ENCODE results near the gene MYH9. TPM values are rescaled to one million over a fixed set of nuclear protein-coding genes. Genes with fewer than 3 reads are reported as not detected.
"Not testable (repeated sequence)": the region's sequence is repeated elsewhere in the genome, so short reads cannot be mapped to it uniquely, and the experiment has no call there.

Gene MYH9
- total RNA-seq, 1 donor from 2014 or later = 2,110 TPM

DNA sequence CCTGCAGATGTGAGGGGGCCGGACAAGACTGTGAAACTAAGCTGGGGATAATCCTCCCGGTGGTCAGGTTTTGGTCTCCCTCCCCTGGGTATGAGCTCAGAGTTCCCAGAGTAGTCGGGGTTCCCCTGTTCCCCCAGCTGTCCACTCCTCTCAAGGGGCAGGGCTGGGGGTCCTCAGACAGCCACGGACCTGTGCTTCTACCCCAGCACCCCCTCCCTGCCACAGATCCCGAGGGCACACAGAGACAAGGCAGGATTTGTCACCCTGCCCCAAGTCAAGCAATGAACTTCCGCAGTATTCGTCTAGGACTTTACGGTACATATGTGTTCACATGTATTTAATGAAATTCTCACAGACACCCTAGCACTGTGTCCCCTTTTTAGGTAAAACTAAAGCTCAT lies 89.6 kb downstream of the MYH9 start:
- no peak for DNase-seq (ENCODE audit: extremely low read depth, low read depth, low spot score)

DNA sequence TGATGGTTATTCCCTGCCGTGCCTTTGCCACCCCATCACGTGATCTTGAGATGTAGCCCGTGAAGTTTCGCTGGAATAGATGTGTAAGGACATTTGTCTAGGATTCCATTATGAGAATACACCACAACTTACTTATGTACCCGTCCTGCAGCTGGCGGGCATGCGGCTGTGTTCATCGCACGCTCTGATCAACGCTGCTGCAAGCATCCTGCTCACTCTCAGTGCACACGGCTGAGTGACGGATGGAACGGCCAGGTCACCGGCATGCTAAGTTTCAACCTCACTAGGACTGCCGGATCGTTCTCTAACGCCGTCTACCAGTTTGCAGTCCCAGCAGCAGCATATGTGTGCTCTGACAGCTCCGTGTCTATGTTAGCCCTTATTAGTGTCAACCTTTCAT lies 90.2 kb downstream of the MYH9 start:
- no peak for DNase-seq (ENCODE audit: extremely low read depth, low read depth, low spot score)

DNA sequence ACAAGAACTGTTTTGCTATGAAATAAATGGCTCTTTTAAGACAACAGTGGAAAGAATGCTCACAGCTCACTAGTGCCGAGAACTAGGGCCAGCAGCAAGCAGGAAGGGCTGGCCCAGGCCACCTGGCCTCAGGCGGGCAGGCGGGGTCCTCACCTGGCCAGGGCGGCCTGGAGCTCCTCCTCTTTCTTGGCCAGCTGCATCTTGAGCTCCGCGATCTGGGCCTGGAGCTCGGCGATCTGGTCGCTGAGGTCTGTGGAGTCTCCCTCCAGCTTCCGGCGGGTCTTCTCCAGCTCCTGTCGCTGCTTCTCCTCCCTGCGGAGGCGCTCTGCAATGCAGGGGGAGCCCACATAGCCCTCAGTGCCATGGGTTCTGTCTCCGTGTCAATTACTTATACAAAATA lies 91.1 kb downstream of the MYH9 start:
- no peak for DNase-seq (ENCODE audit: extremely low read depth, low read depth, low spot score)

DNA sequence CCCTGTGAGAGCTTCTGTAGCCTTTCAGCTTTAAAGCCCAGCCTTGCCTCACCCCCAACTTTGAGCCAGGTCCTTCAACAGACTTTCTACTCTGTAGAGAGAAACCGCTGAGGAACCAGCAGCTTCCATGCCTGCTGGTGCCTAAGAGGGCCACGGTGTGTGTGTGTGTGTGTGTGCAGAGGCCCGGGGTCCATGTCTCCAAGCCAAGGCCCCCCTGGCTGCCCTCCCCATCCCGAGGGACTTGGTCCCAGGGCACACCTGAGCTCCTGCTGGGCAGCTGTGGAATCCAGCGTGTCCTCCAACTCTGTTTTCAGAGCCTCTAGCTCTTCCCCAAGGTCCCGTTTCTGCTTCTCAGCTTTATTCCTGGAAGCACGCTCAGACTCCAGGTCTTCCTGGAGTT lies 92.5 kb downstream of the MYH9 start:
- DNase-seq (ENCODE audit: extremely low read depth, low read depth, low spot score) = no peak

DNA sequence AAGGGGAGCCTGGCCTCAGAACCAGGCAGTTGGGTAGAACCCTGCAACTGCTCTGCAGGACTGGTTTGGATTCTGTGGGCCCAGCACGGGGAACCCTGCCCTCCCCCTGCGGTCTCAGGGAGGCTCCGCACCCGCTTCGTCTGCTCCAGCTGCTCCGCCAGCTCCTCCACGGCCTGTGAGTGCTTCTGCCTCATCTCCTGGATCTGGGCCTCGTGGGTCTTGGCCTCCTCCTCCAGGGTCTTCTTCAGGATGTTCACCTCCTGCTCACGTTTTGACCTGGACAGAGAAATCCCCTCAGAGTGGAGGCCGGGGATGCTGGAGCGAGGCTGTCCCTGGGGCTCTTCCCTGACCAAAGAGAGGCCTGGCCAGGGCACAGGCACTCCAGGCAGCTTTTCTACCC lies 93.0 kb downstream of the MYH9 start:
- DNase-seq (ENCODE audit: extremely low read depth, low read depth, low spot score) = no peak

DNA sequence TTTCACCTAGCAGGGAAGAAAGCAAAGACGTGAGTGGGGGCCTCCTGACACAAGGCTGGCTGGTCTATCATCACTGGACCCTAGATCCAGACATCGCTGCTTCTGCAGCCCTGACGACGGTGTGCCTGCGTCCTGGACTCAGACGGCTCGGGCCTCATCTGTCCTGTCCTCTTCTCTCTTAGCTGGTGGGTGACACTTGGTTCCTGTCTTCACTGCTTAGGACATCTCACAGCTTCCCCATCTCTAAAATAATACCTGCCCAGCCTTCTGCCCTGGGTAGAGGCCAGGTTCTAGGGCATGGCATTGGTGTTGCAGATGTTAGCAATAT lies 93.5 kb downstream of the MYH9 start:
- DNase-seq (ENCODE audit: extremely low read depth, low read depth, low spot score) = no peak

DNA sequence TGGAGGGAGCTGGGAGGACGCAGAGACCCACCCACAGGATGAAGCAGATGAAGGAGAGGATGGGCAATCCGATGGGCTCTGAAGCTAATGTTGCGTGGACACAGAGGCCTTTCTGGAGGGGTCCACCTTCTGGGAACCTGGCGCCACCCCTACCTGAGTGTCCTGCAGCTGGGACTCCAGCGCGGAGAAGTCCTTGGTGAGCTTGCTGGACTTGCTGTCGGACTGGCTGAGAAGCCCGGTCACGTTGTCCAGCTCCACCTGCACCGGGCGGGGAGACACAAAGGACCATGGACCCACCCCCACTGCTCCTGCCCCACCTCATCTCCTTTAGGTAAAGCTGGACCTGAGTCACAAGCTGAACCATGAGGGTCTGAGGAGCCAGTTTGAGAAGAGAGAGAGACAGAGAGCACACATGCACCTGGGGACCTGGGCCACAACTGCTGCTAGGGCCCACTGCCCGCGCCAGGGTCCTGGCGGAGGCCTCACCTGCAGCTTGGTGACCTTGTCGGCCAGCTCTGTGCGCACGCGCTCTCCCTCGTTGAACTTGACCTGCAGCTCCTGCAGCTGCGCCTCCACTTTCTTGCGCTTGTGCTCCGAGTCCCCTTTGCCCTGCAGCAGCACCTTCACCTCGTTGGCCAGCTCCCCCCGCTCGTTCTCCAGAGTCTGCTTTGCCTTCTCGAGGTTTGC lies 94.0 kb downstream of the MYH9 start:
- DNase-seq (ENCODE audit: extremely low read depth, low read depth, low spot score) = no peak

DNA sequence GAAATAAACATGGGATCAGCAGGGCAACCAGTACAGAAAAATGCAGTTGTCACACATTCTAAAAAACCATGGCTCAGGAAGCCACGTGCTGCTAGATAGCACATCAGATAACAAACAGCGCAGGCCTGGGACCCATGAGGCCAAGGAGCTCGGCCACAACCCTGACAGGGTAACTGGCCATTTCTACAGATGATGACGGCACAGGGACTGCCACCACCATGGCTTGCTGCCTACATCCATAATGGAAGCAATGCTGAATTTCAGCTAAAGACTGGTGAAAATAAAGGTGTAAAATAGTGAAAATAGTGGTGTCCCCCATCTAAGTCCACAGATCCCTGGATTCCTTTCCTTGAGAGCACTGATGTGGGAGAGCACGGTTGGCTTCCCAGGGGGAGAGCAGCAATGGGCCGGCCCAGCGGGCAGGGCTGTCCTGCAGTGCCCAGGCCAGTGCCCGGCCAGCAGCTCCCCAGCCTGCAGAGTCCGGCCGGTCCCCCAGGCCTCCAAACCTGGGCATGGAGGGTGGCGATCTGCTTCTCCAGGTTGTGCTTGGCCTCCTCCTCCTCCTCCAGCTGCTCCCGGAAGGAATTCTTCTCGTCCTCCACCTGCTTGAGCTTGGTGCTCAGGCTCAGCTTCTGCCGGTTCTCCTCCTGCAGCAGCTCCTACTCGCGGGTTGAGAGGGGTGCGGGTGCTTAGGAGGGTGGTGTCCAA lies 94.8 kb downstream of the MYH9 start:
- no peak for DNase-seq (ENCODE audit: extremely low read depth, low read depth, low spot score)

DNA sequence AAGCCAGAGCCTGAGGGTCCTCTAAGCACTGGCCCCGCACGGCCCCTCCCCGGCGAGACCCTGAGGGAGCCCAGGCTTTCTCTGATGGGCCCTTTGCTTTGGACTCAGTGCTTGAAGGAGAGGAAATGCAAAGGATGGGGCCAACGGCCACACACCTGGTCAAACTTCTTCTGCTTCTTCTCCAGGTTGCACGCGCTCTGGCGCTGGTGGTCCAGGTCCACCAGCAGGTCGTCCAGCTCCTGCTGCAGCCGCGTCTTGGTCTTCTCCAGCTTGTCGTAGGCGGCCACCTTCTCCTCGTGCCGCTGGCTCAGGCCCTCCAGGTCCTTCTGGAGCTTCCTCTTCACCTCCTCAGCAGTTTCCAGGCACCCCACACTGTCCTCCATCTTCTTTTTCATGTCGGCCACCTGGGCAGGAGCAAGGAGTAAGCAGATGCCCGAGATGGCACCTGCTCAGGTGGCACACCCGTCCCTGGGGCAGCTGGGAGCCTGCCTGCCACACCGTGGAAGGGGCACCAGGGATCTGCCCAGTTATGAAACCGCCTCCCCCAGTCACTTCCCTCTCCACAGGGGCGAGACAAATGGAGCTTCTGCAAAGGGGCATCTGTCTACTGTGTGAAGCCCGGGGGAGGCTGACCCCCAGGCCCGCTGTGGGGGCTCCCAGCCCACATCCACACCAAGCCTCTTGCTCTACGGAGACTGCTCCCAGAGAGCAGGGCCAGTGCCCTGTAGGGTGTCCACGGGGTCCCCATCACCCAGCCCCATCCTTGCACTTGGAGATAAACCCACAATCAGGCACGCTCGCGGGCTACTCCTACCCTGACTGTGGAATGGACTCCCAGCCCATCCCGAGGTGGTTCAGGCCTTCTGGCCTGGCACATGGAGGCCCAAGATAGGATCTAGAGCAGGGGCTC lies 95.7 kb downstream of the MYH9 start:
- no peak for DNase-seq (ENCODE audit: extremely low read depth, low read depth, low spot score)

DNA sequence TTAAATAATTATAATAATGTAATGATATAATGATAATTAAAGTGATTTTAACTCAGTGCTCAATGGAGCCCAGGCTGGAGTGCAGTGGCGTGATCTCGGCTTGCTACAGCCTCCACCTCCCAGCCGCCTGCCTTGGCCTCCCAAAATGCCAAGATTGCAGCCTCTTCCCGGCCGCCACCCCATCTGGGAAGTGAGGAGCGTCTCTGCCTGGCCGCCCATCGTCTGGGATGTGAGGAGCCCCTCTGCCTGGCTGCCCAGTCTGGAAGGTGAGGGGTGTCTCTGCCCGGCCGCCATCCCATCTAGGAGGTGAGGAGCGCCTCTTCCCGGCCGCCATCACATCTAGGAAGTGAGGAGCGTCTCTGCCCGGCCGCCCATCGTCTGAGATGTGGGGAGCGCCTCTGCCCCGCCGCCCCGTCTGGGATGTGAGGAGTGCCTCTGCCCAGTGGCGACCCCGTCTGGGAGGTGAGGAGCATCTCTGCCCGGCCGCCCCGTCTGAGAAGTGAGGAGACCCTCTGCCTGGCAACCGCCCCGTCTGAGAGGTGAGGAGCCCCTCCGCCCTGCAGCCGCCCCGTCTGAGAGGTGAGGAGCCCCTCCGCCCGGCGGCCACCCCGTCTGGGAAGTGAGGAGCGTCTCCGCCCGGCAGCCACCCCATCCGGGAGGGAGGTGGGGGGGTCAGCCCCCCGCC lies 97.2 kb downstream of the MYH9 start:
- DNase-seq (ENCODE audit: extremely low read depth, low read depth, low spot score) = not testable (repeated sequence)

DNA sequence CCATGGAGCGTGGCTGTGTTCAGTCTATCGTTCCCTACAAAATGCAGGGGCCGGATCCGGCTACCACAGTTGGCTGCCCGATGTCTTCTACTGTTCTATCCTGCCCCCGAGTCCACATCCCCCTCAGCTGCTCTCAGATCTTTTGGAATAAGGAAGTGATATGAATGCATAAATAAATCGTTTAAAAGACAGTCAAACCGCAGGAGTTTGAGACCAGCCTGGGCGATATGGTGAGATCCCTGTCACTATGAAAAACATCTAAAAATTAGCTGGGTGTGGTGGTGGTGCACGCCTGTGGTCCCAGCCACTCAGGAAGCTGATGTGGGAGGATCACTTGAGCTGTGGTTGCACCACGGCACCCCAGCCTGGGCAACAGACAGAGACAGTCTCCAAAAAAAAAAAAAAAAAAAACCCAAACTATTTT lies 97.8 kb downstream of the MYH9 start:
- DNase-seq (ENCODE audit: extremely low read depth, low read depth, low spot score) = not testable (repeated sequence)

DNA sequence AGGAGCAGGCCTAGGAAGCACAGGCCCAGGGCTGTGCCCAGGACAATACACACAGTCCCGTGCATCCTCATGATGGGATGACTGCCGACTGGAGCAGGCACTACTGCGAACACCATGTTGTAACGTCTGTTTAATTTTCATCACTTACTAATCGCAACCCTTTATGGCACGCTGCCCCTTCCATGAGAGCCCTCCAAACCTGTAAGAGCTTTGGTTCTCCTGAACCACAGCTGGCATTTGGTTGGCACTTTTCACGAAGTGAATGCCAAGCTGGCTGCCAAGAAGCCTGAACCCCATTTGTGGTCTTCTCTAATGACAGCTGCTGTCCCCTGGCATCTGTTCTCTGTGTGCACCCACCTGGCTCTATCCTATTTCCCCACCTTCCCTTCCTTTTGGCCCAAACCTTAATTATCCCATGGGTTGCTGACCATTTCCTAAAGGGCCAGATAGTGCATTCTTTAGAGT lies 98.3 kb downstream of the MYH9 start:
- no peak for DNase-seq (ENCODE audit: extremely low read depth, low read depth, low spot score)

DNA sequence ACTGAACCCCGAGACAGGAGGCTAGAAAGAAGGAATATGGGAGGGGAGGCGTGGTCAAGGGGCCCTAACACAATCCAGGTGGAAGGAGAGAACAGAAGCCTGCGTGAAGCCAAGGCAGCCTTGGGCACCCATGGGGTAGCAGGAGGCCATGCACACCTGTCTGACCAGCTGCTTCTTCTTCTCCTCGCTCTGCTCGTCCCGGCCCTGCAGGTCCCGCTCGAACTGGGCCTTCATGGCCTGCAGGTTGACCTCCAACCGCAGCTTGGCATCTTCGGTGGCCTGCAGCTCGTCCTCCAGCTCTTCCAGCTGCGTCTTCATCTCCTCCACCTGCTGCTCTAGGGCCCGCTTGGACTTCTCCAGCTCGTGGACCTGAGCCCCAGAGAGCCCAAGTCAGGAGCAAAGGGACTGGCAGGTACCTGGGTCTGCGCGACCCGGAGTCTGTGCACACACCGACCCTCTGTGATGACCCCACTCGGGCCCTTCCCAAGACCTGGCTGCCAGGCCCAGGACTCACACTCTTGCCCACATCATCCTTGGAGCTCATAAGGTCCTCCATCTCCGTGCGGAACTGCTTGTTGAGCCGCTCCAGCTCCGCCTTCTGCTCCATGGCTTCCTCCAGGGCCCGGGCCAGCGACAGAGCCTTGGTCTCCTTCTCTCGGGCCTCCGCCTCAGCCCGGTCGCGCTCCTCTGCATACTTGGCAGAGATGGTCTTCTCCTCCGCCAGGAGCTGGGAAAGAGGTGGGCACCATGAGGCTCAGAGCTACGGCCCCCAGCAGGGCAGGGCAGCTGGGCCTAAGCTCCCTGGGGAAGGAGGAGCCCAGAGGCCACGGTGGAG lies 99.0 kb downstream of the MYH9 start:
- no peak for DNase-seq (ENCODE audit: extremely low read depth, low read depth, low spot score)

DNA sequence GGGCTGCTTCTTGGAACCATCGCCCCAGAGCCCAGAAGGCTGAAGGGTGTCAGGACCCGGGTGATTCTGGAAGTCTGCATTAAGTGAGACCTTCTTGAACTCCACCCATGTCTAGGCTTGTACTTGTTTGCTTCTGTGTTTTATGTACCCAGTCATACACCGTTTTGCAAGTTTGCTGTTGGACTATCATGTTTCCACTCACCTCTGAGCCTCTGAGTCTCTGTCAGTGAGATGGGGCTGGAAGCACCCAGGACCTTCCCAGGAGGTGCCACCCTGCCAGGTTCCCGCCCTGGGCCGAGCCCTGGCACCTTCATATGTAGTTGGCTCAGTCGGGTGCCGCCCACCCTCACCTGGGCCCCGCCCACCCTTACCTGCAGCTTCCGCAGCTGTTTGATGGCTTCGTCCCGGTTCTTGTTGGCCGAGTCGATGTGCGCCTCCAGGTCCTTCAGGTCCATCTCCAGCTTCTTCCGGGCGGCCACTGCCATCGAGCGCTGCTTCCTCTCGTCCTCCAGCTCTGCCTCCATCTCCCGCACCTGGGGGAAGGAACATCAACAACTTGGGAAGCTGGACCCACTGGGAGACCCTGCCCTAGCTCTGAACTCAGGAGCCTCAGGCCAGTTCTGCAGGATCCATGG lies 99.8 kb downstream of the MYH9 start:
- no peak for DNase-seq (ENCODE audit: extremely low read depth, low read depth, low spot score)

DNA sequence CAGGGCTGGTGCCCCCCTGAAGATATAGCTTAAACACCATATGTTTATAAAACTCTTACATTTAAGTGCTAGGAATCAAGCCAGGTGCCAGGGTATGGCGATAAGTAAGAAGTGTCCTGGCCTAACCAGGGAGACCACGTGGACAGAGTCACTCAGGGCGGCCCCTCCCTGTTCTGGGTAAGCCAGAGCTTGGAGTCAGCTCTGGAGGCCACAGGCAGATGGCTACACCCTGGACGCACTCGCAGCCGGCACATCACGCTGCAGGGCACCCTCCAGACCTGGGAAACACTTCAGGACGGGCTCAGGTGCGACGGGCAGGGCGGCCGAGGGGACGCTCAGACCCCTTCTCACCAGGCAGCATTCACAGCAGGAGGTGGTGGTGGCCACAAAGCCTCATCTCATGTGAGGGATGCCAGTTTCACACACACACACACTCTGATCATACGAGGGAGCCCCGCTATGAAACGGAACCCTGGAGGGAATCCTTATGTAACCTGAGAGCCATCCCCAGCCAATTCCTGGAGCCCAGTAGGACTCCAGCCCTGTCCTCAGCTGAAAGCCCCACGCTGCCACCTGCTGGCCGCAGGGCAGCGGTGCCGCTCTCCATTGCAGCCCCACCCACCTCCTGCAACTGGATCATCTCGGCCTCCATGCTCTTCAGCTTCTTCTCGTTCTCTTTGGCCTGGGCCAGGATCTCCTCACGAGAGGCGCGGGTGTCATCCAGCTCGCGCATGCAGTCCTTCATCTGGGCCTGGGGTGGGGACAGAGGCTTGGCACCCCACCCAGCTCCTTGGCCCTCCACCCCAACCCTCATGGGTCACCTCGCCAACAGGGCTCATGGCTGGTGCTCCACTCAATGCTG lies 101.4 kb downstream of the MYH9 start:
- no peak for DNase-seq (ENCODE audit: extremely low read depth, low read depth, low spot score)

DNA sequence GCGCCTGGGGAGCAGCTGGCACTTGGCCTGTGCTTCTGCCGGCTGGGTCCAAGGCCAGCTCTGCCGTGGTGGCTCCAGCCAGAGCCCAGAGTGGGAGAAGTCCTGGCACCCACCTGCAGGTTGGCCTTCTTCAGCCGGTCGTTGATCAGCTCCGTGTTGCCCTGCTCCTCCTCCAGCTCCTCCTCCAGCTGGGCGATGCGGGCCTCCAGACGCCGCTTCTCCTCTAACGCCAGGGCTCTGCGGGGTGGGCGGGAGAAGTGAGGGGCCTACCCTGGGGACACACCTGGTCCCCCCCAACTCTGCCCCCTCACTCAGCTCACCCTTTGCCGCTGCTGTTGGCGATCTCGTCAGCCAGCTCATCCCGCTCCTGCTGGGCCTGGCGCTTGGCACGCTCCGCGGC lies 102.2 kb downstream of the MYH9 start:
- no peak for DNase-seq (ENCODE audit: extremely low read depth, low read depth, low spot score)

DNA sequence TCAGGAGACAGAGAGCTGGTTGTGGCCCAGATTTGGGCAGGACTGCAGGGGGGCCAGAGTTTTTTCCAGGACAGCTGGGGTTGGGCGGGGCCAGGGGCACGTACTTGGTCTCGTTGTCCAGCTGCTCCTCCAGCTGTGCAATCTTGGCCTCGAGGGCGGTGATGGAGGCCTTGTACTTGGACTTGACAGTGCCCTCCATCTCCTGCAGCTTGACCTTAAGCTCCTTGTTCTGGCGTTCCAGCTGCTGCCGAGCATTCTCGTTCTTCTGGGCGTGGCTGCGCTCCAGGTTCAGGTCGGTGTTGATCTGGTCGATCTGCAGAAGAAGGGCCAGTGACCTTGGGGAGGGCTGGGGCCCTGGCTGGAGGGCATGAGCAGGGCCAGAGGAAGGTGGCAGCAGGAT lies 102.8 kb downstream of the MYH9 start:
- no peak for DNase-seq (ENCODE audit: extremely low read depth, low read depth, low spot score)

DNA sequence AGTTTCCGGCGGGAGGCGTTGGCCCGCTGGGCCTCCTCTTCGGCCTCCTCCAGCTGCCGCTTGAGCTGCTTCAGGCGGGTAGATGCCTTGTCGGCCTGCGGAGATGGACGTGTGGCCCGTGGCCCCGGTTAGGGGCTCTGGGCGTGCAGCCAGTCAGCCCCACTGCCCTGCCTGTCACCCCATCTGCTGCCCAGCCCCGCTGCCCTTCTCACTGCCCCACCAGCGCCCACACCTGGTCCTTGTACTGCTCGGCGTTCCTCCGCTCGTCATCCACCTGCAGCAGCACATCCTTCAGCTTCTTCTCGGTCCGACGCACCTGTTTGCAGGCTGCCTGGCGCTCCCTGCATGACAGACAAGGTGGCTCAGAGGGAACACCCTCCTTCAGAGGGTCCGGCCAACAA lies 103.6 kb downstream of the MYH9 start:
- no peak for DNase-seq (ENCODE audit: extremely low read depth, low read depth, low spot score)

DNA sequence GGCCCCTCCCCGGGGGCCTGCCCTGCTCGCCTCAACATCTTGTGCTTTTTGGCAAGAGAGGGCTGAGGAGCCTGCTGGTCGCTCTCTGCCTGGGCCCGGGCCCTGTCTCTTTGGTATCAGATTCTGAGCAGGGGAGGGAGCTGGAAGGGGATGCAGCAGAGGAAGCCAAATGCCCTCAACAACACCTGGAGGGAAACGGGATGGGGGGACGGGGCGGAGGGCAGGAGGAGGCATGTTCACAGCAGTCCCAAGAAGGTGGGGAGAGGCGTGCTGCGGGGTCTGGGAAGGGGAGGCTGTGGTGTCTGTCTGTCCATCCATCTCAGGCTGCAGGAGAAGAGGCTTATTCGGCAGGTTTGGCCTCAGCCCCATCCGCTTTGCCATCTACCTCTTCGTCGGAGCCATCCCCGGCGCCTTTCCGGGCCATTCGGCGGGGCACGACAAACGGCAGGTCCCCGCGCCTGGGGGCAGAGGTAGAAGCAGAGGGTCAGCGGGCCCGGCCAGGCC lies 105.4 kb downstream of the MYH9 start:
- DNase-seq (ENCODE audit: extremely low read depth, low read depth, low spot score) = no peak
